ENCODE results near the gene SPOCK1.
A peak's percentile ranks its signal among the peaks of the same experiment; 100 is the strongest.

SPOCK1 gene

DNA sequence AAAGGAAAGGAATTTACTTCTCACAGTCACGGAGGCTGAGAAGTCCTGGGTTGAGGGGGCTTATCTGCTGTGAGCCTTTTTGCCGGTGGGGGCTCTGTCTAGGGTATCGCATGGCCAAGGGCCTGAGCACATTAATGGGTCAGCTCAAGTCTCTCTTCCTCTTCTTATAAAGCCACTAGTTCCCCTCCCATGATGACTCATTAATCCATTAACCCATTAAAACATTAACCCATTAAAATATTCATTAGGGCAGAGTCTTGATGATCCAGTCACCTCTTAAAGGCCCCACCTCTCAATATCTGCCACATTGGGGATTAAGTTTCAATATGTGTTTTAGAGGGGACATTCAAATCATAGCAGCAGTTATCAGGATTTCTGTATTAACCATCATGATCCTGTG, 406.3 kb downstream of the SPOCK1 start:
- TF ChIP-seq, protein P1, sequence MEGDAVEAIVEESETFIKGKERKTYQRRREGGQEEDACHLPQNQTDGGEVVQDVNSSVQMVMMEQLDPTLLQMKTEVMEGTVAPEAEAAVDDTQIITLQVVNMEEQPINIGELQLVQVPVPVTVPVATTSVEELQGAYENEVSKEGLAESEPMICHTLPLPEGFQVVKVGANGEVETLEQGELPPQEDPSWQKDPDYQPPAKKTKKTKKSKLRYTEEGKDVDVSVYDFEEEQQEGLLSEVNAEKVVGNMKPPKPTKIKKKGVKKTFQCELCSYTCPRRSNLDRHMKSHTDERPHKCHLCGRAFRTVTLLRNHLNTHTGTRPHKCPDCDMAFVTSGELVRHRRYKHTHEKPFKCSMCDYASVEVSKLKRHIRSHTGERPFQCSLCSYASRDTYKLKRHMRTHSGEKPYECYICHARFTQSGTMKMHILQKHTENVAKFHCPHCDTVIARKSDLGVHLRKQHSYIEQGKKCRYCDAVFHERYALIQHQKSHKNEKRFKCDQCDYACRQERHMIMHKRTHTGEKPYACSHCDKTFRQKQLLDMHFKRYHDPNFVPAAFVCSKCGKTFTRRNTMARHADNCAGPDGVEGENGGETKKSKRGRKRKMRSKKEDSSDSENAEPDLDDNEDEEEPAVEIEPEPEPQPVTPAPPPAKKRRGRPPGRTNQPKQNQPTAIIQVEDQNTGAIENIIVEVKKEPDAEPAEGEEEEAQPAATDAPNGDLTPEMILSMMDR (IDR thresholded peaks at IDR 0.05): no peak

DNA sequence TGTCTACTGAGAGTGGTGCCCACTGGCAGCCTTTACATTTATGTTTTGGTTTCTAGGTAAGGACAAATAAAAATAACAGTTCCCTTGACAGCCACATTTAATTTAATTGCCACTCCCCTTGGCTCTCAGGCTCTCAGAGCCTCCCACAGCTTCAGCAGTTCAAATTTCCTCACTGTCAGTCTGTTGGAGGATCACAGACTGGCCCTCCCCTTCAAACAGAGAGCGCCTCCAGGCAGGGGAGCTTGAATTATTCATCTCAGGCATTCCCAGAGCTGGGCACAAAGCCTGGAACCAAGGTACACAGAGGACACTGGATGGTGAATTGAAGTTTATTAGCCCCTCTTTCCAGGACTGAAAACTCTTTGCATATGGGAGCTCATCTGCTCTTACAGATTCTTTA, 407.7 kb downstream of the SPOCK1 start:
- TF ChIP-seq, protein P1 (IDR thresholded peaks at IDR 0.05): no peak

DNA sequence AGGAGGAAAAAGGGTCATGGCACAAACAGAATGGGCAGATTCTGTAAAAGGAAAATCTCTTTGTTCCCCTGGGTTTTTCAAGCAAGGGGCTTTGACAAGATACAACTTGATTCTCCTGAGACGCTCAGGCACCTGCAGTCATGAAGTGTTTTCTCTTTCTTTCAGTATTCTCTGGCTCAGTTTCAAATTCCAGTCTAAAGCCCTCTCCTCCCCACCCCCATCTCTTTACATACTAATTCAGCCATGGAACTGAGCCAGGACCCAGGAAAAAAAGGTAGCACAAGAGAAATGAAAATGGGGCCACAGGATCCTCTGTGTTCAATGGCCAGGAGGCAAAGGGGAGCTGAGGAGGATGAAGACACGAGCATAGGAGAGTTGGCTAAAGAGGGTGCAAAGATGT, 408.4 kb downstream of the SPOCK1 start:
- TF ChIP-seq, protein P1 (IDR thresholded peaks at IDR 0.05): no peak

DNA sequence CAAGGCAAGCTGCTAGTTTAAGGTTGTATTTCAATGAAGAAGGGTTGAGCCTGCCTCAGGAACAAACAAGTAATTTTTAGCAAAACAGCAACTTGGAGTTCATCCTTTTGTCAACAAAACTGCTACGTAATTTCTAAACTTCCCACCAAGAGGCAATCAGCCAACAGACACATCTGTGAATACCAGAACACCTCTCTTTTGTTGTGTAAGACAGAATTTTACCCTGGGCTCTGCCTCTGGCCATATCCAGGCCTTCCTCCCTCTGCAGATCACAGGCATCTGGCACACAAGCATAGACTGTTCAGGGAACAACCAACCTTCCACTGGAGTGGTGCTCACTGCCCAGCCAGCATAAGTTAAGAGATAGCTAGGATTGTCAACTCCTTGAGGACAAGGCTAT, 409.0 kb downstream of the SPOCK1 start:
- TF ChIP-seq, protein P1 (IDR thresholded peaks at IDR 0.05): no peak

DNA sequence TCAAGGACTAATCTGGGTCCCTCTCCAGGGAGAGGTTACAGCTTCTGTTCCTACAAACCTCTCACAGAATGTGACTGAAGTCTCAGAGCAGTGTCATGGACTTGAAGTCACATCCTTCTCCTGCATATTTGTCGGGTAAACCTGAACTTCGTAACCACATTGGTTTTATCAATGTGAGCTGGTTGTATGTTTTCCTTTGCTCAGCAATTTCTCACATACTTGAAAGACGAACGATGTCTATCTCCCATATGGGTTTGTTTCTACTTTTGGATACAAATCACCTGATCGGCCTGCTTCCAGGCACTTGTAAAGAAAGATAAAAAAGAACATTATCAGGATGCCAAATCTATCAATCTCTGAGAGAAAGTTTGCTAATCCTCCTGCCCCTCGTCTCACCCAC, 411.0 kb downstream of the SPOCK1 start:
- TF ChIP-seq, protein P1 (IDR thresholded peaks at IDR 0.05): no peak

DNA sequence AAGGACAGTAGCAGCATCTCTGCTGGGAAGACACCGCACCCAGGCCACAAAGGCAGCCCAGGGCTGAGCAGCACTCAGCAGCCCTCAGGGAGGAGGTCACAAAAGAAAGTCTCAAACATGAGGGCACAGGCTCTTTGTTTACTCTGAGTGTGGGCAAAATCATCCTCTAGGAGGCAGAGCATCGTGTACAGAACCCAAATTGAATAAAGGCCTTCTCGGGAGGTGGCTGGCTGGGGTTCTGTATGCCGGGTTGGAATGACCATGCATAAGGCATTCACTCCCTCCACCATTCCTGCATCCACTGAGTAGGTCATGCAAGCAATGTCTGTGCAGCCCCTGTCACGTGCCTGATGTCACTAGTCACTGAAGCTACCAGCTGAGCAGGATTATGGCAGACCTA, 412.8 kb downstream of the SPOCK1 start:
- TF ChIP-seq, protein P1 (IDR thresholded peaks at IDR 0.05): peak; percentile 32; the same call in 1 of the 2 replicates

DNA sequence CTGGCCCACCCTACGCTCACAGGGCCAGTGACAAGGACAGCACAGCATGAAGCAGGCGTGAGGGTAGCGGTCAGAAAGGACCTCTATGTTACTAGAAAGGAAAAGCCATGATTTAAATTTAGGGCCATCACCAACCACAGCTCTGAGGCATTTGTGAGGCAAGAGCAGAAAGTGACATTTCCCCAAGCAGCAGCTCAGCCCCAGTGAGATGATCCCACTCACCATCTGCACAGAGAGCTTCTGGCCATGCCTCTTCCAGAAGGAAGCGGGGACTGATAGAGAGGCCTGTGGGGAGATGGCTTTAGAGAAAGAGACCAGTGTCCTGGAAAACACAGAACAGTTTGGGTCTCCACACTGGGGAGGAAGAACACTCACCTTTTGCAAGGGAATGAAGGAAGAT, 413.9 kb downstream of the SPOCK1 start:
- TF ChIP-seq, protein P1 (IDR thresholded peaks at IDR 0.05): no peak

DNA sequence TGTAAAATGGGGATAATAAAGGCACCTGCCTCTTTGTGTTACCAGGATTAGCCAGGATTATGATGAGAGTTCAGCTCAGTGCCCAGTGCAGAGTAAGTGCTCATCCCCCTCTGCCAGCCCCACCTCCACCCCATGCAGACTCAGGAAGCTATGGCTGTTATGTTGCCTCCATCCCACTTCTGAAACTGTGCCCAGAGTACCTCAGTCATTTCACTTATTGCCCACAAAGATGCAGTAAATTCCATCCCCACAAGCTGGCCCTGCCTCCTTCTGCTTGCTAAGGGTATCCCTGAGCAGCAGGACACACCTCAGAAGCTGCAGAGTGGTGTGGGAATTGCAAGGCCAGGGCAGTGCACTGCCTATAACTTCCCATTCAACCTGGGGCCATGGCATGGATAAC, 415.1 kb downstream of the SPOCK1 start:
- TF ChIP-seq, protein P1 (IDR thresholded peaks at IDR 0.05): no peak
